ENCODE data around the gene NRXN3. TPM values are rescaled to one million over a fixed set of nuclear protein-coding genes. Genes with fewer than 3 reads are reported as not detected.

Gene NRXN3
- total RNA-seq, 1 experiment from 2014 or later: not detected

DNA sequence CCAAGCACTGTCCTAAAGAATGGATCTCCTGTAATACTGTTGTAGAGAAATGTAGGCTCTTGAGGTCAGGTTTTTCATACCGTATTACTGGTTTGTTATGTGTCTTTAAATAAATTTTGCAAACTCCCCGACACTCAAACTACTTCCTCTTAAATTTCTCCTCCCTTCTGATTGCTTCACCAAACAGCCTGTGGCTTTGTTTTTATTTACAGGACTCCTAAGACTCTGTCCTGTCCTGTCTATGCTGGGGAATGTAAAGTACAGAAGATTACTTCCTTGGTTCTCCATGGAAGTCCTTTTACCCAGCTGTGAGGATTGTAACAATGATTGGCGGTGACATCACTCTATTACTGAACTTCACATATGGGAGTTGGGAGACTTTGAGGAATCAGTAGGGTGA lies 1167.6 kb downstream of the NRXN3 start (continued):
- TF ChIP-seq, protein P1, sequence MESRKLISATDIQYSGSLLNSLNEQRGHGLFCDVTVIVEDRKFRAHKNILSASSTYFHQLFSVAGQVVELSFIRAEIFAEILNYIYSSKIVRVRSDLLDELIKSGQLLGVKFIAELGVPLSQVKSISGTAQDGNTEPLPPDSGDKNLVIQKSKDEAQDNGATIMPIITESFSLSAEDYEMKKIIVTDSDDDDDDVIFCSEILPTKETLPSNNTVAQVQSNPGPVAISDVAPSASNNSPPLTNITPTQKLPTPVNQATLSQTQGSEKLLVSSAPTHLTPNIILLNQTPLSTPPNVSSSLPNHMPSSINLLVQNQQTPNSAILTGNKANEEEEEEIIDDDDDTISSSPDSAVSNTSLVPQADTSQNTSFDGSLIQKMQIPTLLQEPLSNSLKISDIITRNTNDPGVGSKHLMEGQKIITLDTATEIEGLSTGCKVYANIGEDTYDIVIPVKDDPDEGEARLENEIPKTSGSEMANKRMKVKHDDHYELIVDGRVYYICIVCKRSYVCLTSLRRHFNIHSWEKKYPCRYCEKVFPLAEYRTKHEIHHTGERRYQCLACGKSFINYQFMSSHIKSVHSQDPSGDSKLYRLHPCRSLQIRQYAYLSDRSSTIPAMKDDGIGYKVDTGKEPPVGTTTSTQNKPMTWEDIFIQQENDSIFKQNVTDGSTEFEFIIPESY (IDR thresholded peaks at IDR 0.05; ENCODE audit: extremely low read depth, insufficient replicate concordance, low read length): no peak
- TF ChIP-seq FOSL1 (IDR thresholded peaks at IDR 0.05; ENCODE audit: low read depth) (no peak), POLR2A (IDR thresholded peaks at IDR 0.05; ENCODE audit: borderline replicate concordance, extremely low read depth, insufficient read depth, insufficient read length) (no peak), POLR2AphosphoS5 (IDR thresholded peaks at IDR 0.05; ENCODE audit: low read depth, low read length) (no peak), ZFX (IDR thresholded peaks at IDR 0.05) (no peak), ELF1 (IDR thresholded peaks at IDR 0.05; ENCODE audit: borderline replicate concordance, low read depth) (no peak), YY1 (IDR thresholded peaks at IDR 0.05; ENCODE audit: extremely low read depth, insufficient replicate concordance, low read depth, low read length) (no peak), CEBPB (IDR thresholded peaks at IDR 0.05; ENCODE audit: low read depth) (no peak), RAD21 (IDR thresholded peaks at IDR 0.05; ENCODE audit: low read depth) (no peak)
- TF ChIP-seq, protein P2, sequence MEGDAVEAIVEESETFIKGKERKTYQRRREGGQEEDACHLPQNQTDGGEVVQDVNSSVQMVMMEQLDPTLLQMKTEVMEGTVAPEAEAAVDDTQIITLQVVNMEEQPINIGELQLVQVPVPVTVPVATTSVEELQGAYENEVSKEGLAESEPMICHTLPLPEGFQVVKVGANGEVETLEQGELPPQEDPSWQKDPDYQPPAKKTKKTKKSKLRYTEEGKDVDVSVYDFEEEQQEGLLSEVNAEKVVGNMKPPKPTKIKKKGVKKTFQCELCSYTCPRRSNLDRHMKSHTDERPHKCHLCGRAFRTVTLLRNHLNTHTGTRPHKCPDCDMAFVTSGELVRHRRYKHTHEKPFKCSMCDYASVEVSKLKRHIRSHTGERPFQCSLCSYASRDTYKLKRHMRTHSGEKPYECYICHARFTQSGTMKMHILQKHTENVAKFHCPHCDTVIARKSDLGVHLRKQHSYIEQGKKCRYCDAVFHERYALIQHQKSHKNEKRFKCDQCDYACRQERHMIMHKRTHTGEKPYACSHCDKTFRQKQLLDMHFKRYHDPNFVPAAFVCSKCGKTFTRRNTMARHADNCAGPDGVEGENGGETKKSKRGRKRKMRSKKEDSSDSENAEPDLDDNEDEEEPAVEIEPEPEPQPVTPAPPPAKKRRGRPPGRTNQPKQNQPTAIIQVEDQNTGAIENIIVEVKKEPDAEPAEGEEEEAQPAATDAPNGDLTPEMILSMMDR (IDR thresholded peaks at IDR 0.05 in 2 of 3, conservative IDR thresholded peaks at IDR 0.05 in 1 of 3; ENCODE audit: borderline replicate concordance in 1 of 3, insufficient read depth in 1 of 3, low read depth in 2 of 3, low read length in 2 of 3): no peak

DNA sequence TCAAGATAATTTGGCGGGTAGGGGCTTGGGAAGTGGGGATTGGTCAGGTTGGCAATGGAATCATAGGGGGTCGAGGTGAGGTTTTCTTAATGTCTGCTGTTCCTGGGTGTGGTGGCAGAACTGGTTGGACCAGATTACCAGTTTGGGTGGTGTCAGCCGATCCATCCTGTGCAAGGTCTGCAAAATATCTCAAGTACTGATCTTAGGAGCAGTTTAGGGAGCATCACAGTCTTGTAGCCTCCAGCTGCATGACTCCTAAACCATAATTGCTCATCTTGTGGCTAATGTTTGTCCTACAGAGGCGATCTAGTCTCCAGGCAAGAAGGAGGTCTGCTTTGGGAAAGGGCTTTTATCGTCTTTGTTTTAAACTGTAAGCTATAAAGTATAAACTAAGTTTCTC lies 1172.8 kb downstream of the NRXN3 start:
- H3K9me3 ChIP-seq (ENCODE audit: control insufficient read depth in 1 of 2, insufficient read depth in 1 of 2, low read depth in 1 of 2, low read length in 2 of 2): peaks cover 0 to 4% of the 10 kb centered on the region in 2 experiments; a peak in 2 of 4 replicates
- H3K27me3 ChIP-seq (ENCODE audit: insufficient read depth, low read length): no peaks in the 10 kb centered on the region
- intact Hi-C loops (cut with micrococcal nuclease): no loop called here
- no peak overlapping the region for H3K9ac ChIP-seq (ENCODE audit: low read length)
- ATAC-seq (no peak), DNase-seq (ENCODE audit: low read depth, low spot score) (no peak)
- H3K27ac ChIP-seq (ENCODE audit: low read depth, low read length): no peak overlapping the region
- no peak overlapping the region for H2AFZ ChIP-seq (ENCODE audit: low read depth, low read length, poor library complexity, severe bottlenecking)
- H3K4me2 ChIP-seq (ENCODE audit: low read length): no peak overlapping the region
- POLR2A ChIA-PET: no interaction called here
- H3K9me2 ChIP-seq (ENCODE audit: insufficient read depth): no peaks in the 10 kb centered on the region
- BruUV-seq (replicated peaks): no TSS peak
- RAD21 ChIA-PET (ENCODE audit: low non-redundant PET in 1 of 2, low total read pairs in 2 of 2, uncharacterized antibody in 2 of 2, unreplicated experiment in 2 of 2): no interaction called here
- no peaks in the 10 kb centered on the region for H3K4me1 ChIP-seq (ENCODE audit: control insufficient read depth in 1 of 2, insufficient read depth in 2 of 2, low read length in 2 of 2)
- H4K20me1 ChIP-seq (ENCODE audit: insufficient read depth): no peaks in the 10 kb centered on the region
- H3K36me3 ChIP-seq (ENCODE audit: control insufficient read depth in 1 of 2, insufficient read depth in 2 of 2, low read length in 2 of 2): no peaks in the 10 kb centered on the region
- no peak overlapping the region for H3K4me3 ChIP-seq (replicated peaks in 1 of 2; ENCODE audit: low read depth in 1 of 2, low read length in 2 of 2)
- CTCF ChIA-PET: no interaction called here
- H3K79me2 ChIP-seq (ENCODE audit: insufficient read depth, low read length): no peaks in the 10 kb centered on the region
- no peak for TF ChIP-seq SRF (IDR thresholded peaks at IDR 0.05; ENCODE audit: low read depth)
- no peak for TF ChIP-seq EZH2phosphoT487 (IDR thresholded peaks at IDR 0.05; ENCODE audit: borderline replicate concordance)
- no peak for TF ChIP-seq ELF1 (IDR thresholded peaks at IDR 0.05; ENCODE audit: borderline replicate concordance, low read depth)
- TF ChIP-seq YY1 (IDR thresholded peaks at IDR 0.05; ENCODE audit: extremely low read depth, insufficient replicate concordance, low read depth, low read length): no peak
- TF ChIP-seq FOSL1 (IDR thresholded peaks at IDR 0.05; ENCODE audit: low read depth): no peak
- TF ChIP-seq CBX3 (IDR thresholded peaks at IDR 0.05; ENCODE audit: low read depth): no peak
- TF ChIP-seq, protein P1 (IDR thresholded peaks at IDR 0.05; ENCODE audit: extremely low read depth, insufficient replicate concordance, low read length): no peak
- TF ChIP-seq CEBPB (IDR thresholded peaks at IDR 0.05; ENCODE audit: low read depth): no peak
- TF ChIP-seq, protein P3, sequence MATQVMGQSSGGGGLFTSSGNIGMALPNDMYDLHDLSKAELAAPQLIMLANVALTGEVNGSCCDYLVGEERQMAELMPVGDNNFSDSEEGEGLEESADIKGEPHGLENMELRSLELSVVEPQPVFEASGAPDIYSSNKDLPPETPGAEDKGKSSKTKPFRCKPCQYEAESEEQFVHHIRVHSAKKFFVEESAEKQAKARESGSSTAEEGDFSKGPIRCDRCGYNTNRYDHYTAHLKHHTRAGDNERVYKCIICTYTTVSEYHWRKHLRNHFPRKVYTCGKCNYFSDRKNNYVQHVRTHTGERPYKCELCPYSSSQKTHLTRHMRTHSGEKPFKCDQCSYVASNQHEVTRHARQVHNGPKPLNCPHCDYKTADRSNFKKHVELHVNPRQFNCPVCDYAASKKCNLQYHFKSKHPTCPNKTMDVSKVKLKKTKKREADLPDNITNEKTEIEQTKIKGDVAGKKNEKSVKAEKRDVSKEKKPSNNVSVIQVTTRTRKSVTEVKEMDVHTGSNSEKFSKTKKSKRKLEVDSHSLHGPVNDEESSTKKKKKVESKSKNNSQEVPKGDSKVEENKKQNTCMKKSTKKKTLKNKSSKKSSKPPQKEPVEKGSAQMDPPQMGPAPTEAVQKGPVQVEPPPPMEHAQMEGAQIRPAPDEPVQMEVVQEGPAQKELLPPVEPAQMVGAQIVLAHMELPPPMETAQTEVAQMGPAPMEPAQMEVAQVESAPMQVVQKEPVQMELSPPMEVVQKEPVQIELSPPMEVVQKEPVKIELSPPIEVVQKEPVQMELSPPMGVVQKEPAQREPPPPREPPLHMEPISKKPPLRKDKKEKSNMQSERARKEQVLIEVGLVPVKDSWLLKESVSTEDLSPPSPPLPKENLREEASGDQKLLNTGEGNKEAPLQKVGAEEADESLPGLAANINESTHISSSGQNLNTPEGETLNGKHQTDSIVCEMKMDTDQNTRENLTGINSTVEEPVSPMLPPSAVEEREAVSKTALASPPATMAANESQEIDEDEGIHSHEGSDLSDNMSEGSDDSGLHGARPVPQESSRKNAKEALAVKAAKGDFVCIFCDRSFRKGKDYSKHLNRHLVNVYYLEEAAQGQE (IDR thresholded peaks at IDR 0.05; ENCODE audit: low read depth): no peak
- TF ChIP-seq, protein P4, sequence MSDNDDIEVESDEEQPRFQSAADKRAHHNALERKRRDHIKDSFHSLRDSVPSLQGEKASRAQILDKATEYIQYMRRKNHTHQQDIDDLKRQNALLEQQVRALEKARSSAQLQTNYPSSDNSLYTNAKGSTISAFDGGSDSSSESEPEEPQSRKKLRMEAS (IDR thresholded peaks at IDR 0.05): no peak

All from HCT116 (cell line).